C4-2B (cell line): Measurements from ENCODE around the gene DRICH1.

ENCODE experiments used
- H3K27ac ChIP-seq: fragments of 450-650 bp; 2 replicates; pipeline ENCODE4 v1.5.1; 2017
- CTCF ChIP-seq: fragments of 450-650 bp; conservative IDR thresholded peaks from 2 replicates; pipeline ENCODE4 v1.5.1; 2017; ENCODE audit warnings: mild to moderate bottlenecking
- ZFX ChIP-seq: fragments of 450-650 bp; IDR thresholded peaks from 2 replicates; pipeline ENCODE4 v1.6.1; 2017

Gene DRICH1

GRCh38 chr22:23571486-23571885, 60.6 kb downstream of the DRICH1 start:
- TF ChIP-seq CTCF (no peak), ZFX (no peak)

GRCh38 chr22:23570681-23571080, 61.4 kb downstream of the DRICH1 start:
- no peak overlapping the region for H3K27ac ChIP-seq
- TF ChIP-seq CTCF (no peak), ZFX (no peak)

More at GRCh38 chr22:23571486-23571885, 60.6 kb downstream of the DRICH1 start:
- H3K27ac ChIP-seq = no peak overlapping the region

GRCh38 chr22:23569716-23570115, 62.4 kb downstream of the DRICH1 start:
- no peak overlapping the region for H3K27ac ChIP-seq
- TF ChIP-seq ZFX = no peak
- no peak for TF ChIP-seq CTCF

- no peak overlapping the region for H3K27ac ChIP-seq
- TF ChIP-seq ZFX (no peak), CTCF (no peak)
Observed at GRCh38 chr22:23569291-23569690, 62.8 kb downstream of the DRICH1 start.

- no peak overlapping the region for H3K27ac ChIP-seq
- TF ChIP-seq CTCF = no peak
Observed at GRCh38 chr22:23566705-23567475, 65.2 kb downstream of the DRICH1 start.

GRCh38 chr22:23565915-23566704, 66.0 kb downstream of the DRICH1 start:
- TF ChIP-seq ZFX (no peak), CTCF (no peak)
- H3K27ac ChIP-seq = no peak overlapping the region

GRCh38 chr22:23565305-23565914, 66.7 kb downstream of the DRICH1 start:
- no peak for TF ChIP-seq ZFX
- no peak for TF ChIP-seq CTCF
- no peak overlapping the region for H3K27ac ChIP-seq
